HepG2 (cell line): ENCODE measurements around the gene PHB1. TPM values are rescaled to one million over a fixed set of nuclear protein-coding genes. Genes with fewer than 3 reads are reported as not detected.

Source experiments
- ATAC-seq: fragments of 200-7000 bp; cut with Tn5 transposase; 3 replicates; pipeline ENCODE4 v1.9.1; 2020; ENCODE audit warnings: mild to moderate bottlenecking, moderate library complexity
- Bru-seq: library from RNA; stranded (reverse); fragments of 400-500 nt; gene quantifications from one replicate; lab custom pipeline; 2021; lab: Mats Ljungman, UMichigan
- BruChase-seq, 2 experiments: library from RNA; stranded (reverse); fragments of 400-500 nt; gene quantifications; one replicate each; lab custom pipeline; 2021; lab: Mats Ljungman, UMichigan
- BruUV-seq: library from RNA; stranded (reverse); fragments of 400-500 nt; replicated peaks from 2 replicates; lab custom pipeline; 2021; lab: Mats Ljungman, UMichigan
- CTCF ChIA-PET: fragments of 300-600 bp; formaldehyde crosslinking; extraction: SDS; loops from one replicate; lab custom pipeline; 2021; ENCODE audit warnings: low total read pairs, inconsistent platforms, low intra/inter-chr PET ratio; lab: Yijun Ruan, JAX
- POLR2A ChIA-PET: fragments of 350-600 bp; sonication (Branson Sonifier 250); formaldehyde crosslinking; loops from one replicate; lab custom pipeline; 2020; ENCODE audit warnings: antibody characterized with exemption, inconsistent platforms; lab: Yijun Ruan, JAX
- DNase-seq: peaks from one replicate; pipeline ENCODE4 v3.0.0-alpha.2; 2015; ENCODE audit warnings: low spot score
- FAIRE-seq: peaks from 3 replicates; lab custom pipeline; 2011; peaks lifted over from hg19 to GRCh38; lab: Jason Lieb, UNC
- H2AFZ ChIP-seq: one replicate; pipeline ENCODE4 v1.6.1; 2011; ENCODE audit warnings: low read length, inconsistent platforms
- H3K27ac ChIP-seq: fragments of 300-600 bp; 3 replicates; pipeline ENCODE4 v1.8.0; 2011; ENCODE audit warnings: mixed run types, mild to moderate bottlenecking, mixed read lengths, low read length, inconsistent platforms; ENCODE audit not compliant: insufficient read depth; ENCODE audit errors: extremely low read length
- H3K27me3 ChIP-seq, 2 experiments: fragments of 200-600 bp in 1 of 2; 2 replicates in 1 of 2; 3 replicates in 1 of 2; pipeline versions ENCODE4 v1.6.0 to v1.8.0; 2011; ENCODE audit warnings: low read length in 2 of 2, mild to moderate bottlenecking in 2 of 2, moderate library complexity in 2 of 2, inconsistent platforms in 1 of 2; ENCODE audit not compliant: insufficient read depth in 2 of 2, control insufficient read depth in 1 of 2
- H3K36me3 ChIP-seq, 2 experiments: fragments of 200-600 bp in 1 of 2; replicated peaks in 1 of 2; 2 replicates in 1 of 2; 3 replicates in 1 of 2; pipeline versions ENCODE4 v1.5.1 to v1.8.0; 2011; ENCODE audit warnings: low read length in 2 of 2, inconsistent platforms in 1 of 2; ENCODE audit not compliant: insufficient read depth in 2 of 2, control insufficient read depth in 1 of 2
- H3K4me1 ChIP-seq: 2 replicates; pipeline ENCODE4 v1.5.1; 2012; ENCODE audit warnings: low read length, inconsistent platforms; ENCODE audit not compliant: insufficient read depth
- H3K4me2 ChIP-seq: 2 replicates; pipeline ENCODE4 v1.6.0; 2011; ENCODE audit warnings: low read depth, low read length, inconsistent platforms
- H3K4me3 ChIP-seq, 3 experiments: fragments of 200-600 bp in 1 of 3; sonication (generic), shearing (Covaris generic) in 1 of 3; replicated peaks in 1 of 3; 2 replicates each; pipeline ENCODE4 v1.5.1; 2011 to 2016; ENCODE audit warnings: low read length in 3 of 3, inconsistent platforms in 2 of 3, low read depth in 2 of 3, mild to moderate bottlenecking in 2 of 3, control low read depth in 1 of 3, mixed read lengths in 1 of 3; ENCODE audit not compliant: insufficient read depth in 1 of 3
- H3K79me2 ChIP-seq: one replicate; pipeline ENCODE4 v1.6.1; 2011; ENCODE audit warnings: low read length, inconsistent platforms; ENCODE audit not compliant: insufficient read depth
- H3K9ac ChIP-seq: 2 replicates; pipeline ENCODE4 v1.6.0; 2011; ENCODE audit warnings: mild to moderate bottlenecking, low read depth, low read length, inconsistent platforms; ENCODE audit not compliant: insufficient read depth
- H3K9me3 ChIP-seq: 2 replicates; pipeline ENCODE4 v1.5.1; 2012; ENCODE audit warnings: mild to moderate bottlenecking, low read length
- H4K20me1 ChIP-seq: 2 replicates; pipeline ENCODE4 v1.6.0; 2011; ENCODE audit warnings: inconsistent platforms, mild to moderate bottlenecking, low read length, moderate library complexity; ENCODE audit not compliant: insufficient read depth
- ATF7 ChIP-seq, 2 experiments: fragments of 450-650 bp in 1 of 2; sonication (generic) in 1 of 2; formaldehyde crosslinking in 1 of 2; IDR thresholded peaks; 2 replicates each; pipeline versions ENCODE4 v1.4.0 to v1.6.1; 2016 to 2020; ENCODE audit warnings: antibody characterized with exemption in 1 of 2, mild to moderate bottlenecking in 1 of 2, missing genetic modification reagents in 1 of 2
- CBX5 ChIP-seq: sonication (generic); formaldehyde crosslinking; IDR thresholded peaks from 2 replicates; pipeline ENCODE4 v1.4.0; 2020; ENCODE audit warnings: missing genetic modification reagents, borderline replicate concordance
- FOSL2 ChIP-seq: sonication (generic); formaldehyde crosslinking; IDR thresholded peaks from 2 replicates; pipeline ENCODE4 v1.4.0; 2020; ENCODE audit warnings: missing genetic modification reagents
- KDM2A ChIP-seq: sonication (generic); formaldehyde crosslinking; IDR thresholded peaks from 2 replicates; pipeline ENCODE4 v1.4.0; 2020; ENCODE audit warnings: low read depth, missing genetic modification reagents, borderline replicate concordance
- KLF13 ChIP-seq: sonication (generic); formaldehyde crosslinking; IDR thresholded peaks from 2 replicates; pipeline ENCODE4 v1.4.0; 2020; ENCODE audit warnings: mild to moderate bottlenecking, missing genetic modification reagents
- KLF6 ChIP-seq: IDR thresholded peaks from 2 replicates; pipeline ENCODE4 v1.8.0; 2016; ENCODE audit warnings: missing biosample characterization, missing genetic modification reagents
- MAFF ChIP-seq: IDR thresholded peaks from 2 replicates; pipeline ENCODE4 v1.6.1; 2011; ENCODE audit warnings: low read depth, low read length, improper control_type of control experiment
- MATR3 ChIP-seq: sonication (generic); formaldehyde crosslinking; IDR thresholded peaks from 2 replicates; pipeline ENCODE4 v1.4.0; 2020; ENCODE audit warnings: missing genetic modification reagents
- MTF1 ChIP-seq: sonication (generic); formaldehyde crosslinking; IDR thresholded peaks from 2 replicates; pipeline ENCODE4 v1.5.0; 2020; ENCODE audit warnings: missing genetic modification reagents
- RARA ChIP-seq: IDR thresholded peaks from 2 replicates; pipeline ENCODE4 v1.6.1; 2016; ENCODE audit warnings: missing genetic modification reagents, missing compliant biosample characterization
- SCMH1 ChIP-seq: sonication (generic); formaldehyde crosslinking; IDR thresholded peaks from 2 replicates; pipeline ENCODE4 v1.9.0; 2021; ENCODE audit warnings: missing genetic modification reagents, mild to moderate bottlenecking, borderline replicate concordance
- SETDB1 ChIP-seq: sonication (generic); formaldehyde crosslinking; IDR thresholded peaks from 2 replicates; pipeline ENCODE4 v1.5.1; 2020; ENCODE audit warnings: missing genetic modification reagents, mild to moderate bottlenecking, borderline replicate concordance
- TAF1 ChIP-seq: sonication (generic); formaldehyde crosslinking; IDR thresholded peaks from 2 replicates; pipeline ENCODE4 v1.4.0; 2020; ENCODE audit warnings: missing genetic modification reagents
- ZNF34 ChIP-seq: sonication (generic); formaldehyde crosslinking; IDR thresholded peaks from 2 replicates; pipeline ENCODE4 v1.4.0; 2020; ENCODE audit warnings: mild to moderate bottlenecking, missing genetic modification reagents, borderline replicate concordance
- ZSCAN25 ChIP-seq: sonication (generic); formaldehyde crosslinking; IDR thresholded peaks from 2 replicates; pipeline ENCODE4 v1.8.0; 2022; ENCODE audit warnings: mild to moderate bottlenecking, missing genetic modification reagents
- WGBS: methylation state at CpG from one replicate; pipeline ENCODE4 v1.1.6; 2017; ENCODE audit warnings: low lambda C conversion rate; 5-methylcytosine and 5-hydroxymethylcytosine counted together
- in situ Hi-C: cut with HindIII; loops from 2 replicates; pipeline ENCODE4 v1.10.0; 2017; ENCODE audit warnings: low pct_unique_long_range_greater_than_20kb; ENCODE audit not compliant: extremely low pct_ligation_motif_present
- intact Hi-C: fragments of 100-400 bp; cut with micrococcal nuclease; formaldehyde crosslinking; loops from one replicate; pipeline ENCODE4 v1.10.0; 2022; ENCODE audit not compliant: unreplicated experiment
- long read RNA-seq, 2 experiments: library from RNA in 1 of 2; library from polyadenylated mRNA in 1 of 2; stranded (forward) in 1 of 2; unstranded in 1 of 2; transcript quantifications; one replicate each; pipeline ENCODE4 v2.0.0, GENCODE V29; 2019 to 2022
- polyA minus RNA-seq, 3 experiments: library from RNA; depleted of rRNA, polyadenylated mRNA; stranded (reverse); fragments of >200 nt; gene quantifications; 2 replicates each; pipeline ENCODE4 v1.2.3, GENCODE V29; 2011; ENCODE audit warnings: low replicate concordance in 1 of 3
- polyA plus RNA-seq, 8 experiments: library from polyadenylated mRNA; depleted of rRNA in 3 of 8; stranded (reverse) in 7 of 8; unstranded in 1 of 8; fragments of >200 nt; fragmentation: Illumina TruSeq in 4 of 8; extraction: Trizol in 4 of 8; gene quantifications; 2 replicates each; pipeline versions ENCODE4 v1.2.1 to v1.2.3, GENCODE V29; 2011 to 2016; ENCODE audit warnings: low read depth in 4 of 8, missing spikeins in 1 of 8, mixed read lengths in 1 of 8; ENCODE audit not compliant: insufficient read depth in 1 of 8
- total RNA-seq, 5 experiments: library from RNA; depleted of rRNA; stranded (reverse); fragments of >200 nt; fragmentation: Illumina TruSeq; extraction: Trizol; gene quantifications; 2 replicates each; pipeline ENCODE4 v1.2.3, GENCODE V29; 2016; ENCODE audit warnings: low read depth in 1 of 5
- TF ChIP-seq, protein P1 (sequence below): IDR thresholded peaks from 2 replicates; pipeline ENCODE4 v1.6.1; 2016; ENCODE audit warnings: low read depth

The PHB1 gene
- total RNA-seq (2016; rRNA removed; fragmentation: Illumina TruSeq; extraction: Trizol) (515 and 623 TPM in 2 replicates), polyA plus RNA-seq (2011; rRNA removed) (688 and 721 TPM in 2 replicates), polyA minus RNA-seq (2011; rRNA and poly(A)+ RNA removed; ENCODE audit: low replicate concordance) (950 and 1,090 TPM in 2 replicates), Bru-seq, nascent RNA (percentile 86 among the genes with signal in this experiment), BruChase-seq, experiment 1, labeled RNA remaining after a 6-hour chase (percentile 93 among the genes with signal in this experiment), BruChase-seq, experiment 2, labeled RNA remaining after a 2-hour chase (percentile 89 among the genes with signal in this experiment)
- total RNA-seq (2016; cell fraction: cytosol; rRNA removed; fragmentation: Illumina TruSeq; extraction: Trizol; ENCODE audit: low read depth), result 133 and 145 TPM in 2 replicates
- total RNA-seq (2016; cell fraction: insoluble cytoplasmic fraction; rRNA removed; fragmentation: Illumina TruSeq; extraction: Trizol), result 510 and 641 TPM in 2 replicates
- 238 and 242 TPM in 2 replicates for total RNA-seq (2016; cell fraction: membrane; rRNA removed; fragmentation: Illumina TruSeq; extraction: Trizol)
- total RNA-seq (2016; cell fraction: nucleus; rRNA removed; fragmentation: Illumina TruSeq; extraction: Trizol), result 214 and 243 TPM in 2 replicates
- 568 and 609 TPM in 2 replicates for polyA plus RNA-seq (2011; cell fraction: cytosol; rRNA removed)
- polyA plus RNA-seq (2011; cell fraction: nucleus; rRNA removed), result 175 and 197 TPM in 2 replicates
- polyA plus RNA-seq (2012), result 461 and 478 TPM in 2 replicates
- polyA plus RNA-seq (2016; cell fraction: cytosol; fragmentation: Illumina TruSeq; extraction: Trizol; ENCODE audit: low read depth), result 175 and 189 TPM in 2 replicates
- 675 and 689 TPM in 2 replicates for polyA plus RNA-seq (2016; cell fraction: insoluble cytoplasmic fraction; fragmentation: Illumina TruSeq; extraction: Trizol; ENCODE audit: low read depth)
- 218 and 222 TPM in 2 replicates for polyA plus RNA-seq (2016; cell fraction: membrane; fragmentation: Illumina TruSeq; extraction: Trizol; ENCODE audit: low read depth)
- 412 and 415 TPM in 2 replicates for polyA plus RNA-seq (2016; cell fraction: nucleus; fragmentation: Illumina TruSeq; extraction: Trizol; ENCODE audit: insufficient read depth, low read depth)
- polyA minus RNA-seq (2011; cell fraction: cytosol; rRNA and poly(A)+ RNA removed), result 133 and 158 TPM in 2 replicates
- 74.5 and 93.1 TPM in 2 replicates for polyA minus RNA-seq (2011; cell fraction: nucleus; rRNA and poly(A)+ RNA removed)
- long read RNA-seq, experiment 1, transcript PHB-201 (7 exons, 1,832 nt), result major isoform, 590 of 747 reads
- long read RNA-seq, experiment 1, transcript PHB-214 (8 exons, 1,952 nt), result minor isoform, 22 of 747 reads
- long read RNA-seq, experiment 1, transcript PHB-215 (7 exons, 1,908 nt), result minor isoform, 17 of 747 reads
- long read RNA-seq, experiment 1, partial matches to known transcripts, result 90 of 747 reads
- long read RNA-seq, experiment 1, other reads (novel, unspliced or antisense), result 25 of 747 reads
- long read RNA-seq, experiment 2, transcript PHB-201 (7 exons, 1,832 nt), result major isoform, 492 of 835 reads
- long read RNA-seq, experiment 2, transcript PHB-215 (7 exons, 1,908 nt), result minor isoform, 14 of 835 reads
- long read RNA-seq, experiment 2, transcript PHB-214 (8 exons, 1,952 nt), result minor isoform, 12 of 835 reads
- long read RNA-seq, experiment 2, transcript PHB-211 (2 exons, 852 nt), result minor isoform, 12 of 835 reads
- long read RNA-seq, experiment 2, partial matches to known transcripts, result 216 of 835 reads
- long read RNA-seq, experiment 2, other reads (novel, unspliced or antisense), result 88 of 835 reads

DNA sequence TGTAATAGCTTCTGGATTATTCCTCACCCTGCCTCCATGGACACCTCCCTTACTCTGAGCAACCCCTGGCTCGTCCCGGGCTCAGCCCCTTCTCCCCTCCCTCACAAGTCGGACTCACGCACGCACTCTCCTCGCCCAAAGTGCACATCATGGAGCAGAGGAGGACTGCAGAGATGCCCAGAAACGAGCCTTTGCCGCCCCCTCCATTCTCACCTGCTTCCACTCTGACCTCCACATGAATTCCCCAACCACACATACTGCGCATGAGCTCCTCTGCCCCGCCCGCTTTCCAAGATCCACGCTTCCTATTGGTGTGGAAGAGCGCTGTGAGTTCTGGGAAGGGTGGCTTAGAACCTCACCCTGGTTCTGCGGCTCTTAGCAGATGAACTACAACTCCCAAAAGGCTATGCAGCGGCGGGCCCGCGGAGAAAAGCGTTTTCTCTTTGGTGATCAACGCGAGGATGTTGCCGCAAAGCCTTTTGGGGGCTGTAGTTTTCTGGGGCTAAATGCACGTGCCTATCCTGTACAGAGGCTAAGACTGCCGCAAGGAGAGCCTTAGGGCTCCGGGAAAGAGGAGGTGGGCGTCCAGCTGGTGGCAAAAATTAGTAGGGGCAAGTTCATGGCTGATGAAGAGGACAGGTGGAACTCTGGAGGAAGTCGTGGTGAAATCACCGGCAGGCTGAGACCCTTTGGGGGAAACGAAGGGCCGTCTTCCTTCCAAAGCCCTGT is at the start of gene PHB1:
Gene PHB1, minus strand, starts transcription at position 261 of the 729 bp plus-strand sequence. CDS start 1,618 bp downstream, outside the sequence.
- H3K79me2 ChIP-seq, result peaks cover 33% of the 10 kb centered on the region
- CTCF ChIA-PET, result no interaction called here
- H4K20me1 ChIP-seq, result no peaks in the 10 kb centered on the region
- peaks cover 19 to 33% of the 10 kb centered on the region in 2 experiments for H3K36me3 ChIP-seq
- DNase-seq, result peak; percentile 99
- H2AFZ ChIP-seq, result peak within 1 kb of the TSS; percentile 70
- no peaks in the 10 kb centered on the region; a peak in 1 of 5 replicates for H3K27me3 ChIP-seq
- peak within 1 kb of the TSS; percentile 95 for H3K4me2 ChIP-seq
- H3K27ac ChIP-seq, result peak within 1 kb of the TSS; percentile 63
- POLR2A ChIA-PET, result interaction anchor here (0.5 to 1.8 kb wide), 25 partner anchors 9 to 678 kb away, joined by 3 to 12 read pairs (median 4); partner anchors contain the start of genes ATP5MC1, FAM117A, KAT7 and SLC35B1
- H3K4me1 ChIP-seq, result peaks cover 55% of the 10 kb centered on the region
- H3K4me3 ChIP-seq, result peak within 1 kb of the TSS; percentile 87 to 94 (median 92)
- intact Hi-C loops (no loop called here), in situ Hi-C loops (loop anchor here (5.0 kb wide), 1 partner anchor 138 kb away; no protein-coding TSS in a partner anchor)
- under 1% methylated on average over 30 of the region's 30 CpGs for WGBS
- FAIRE-seq, result peak; percentile 98
- H3K9ac ChIP-seq, result peak within 1 kb of the TSS; percentile 86
- no TSS peak for BruUV-seq
- ATAC-seq, result peak; percentile 99
- no peaks in the 10 kb centered on the region for H3K9me3 ChIP-seq
- TF ChIP-seq CBX5 (peak; percentile 37; the same call in 1 of the 2 replicates), FOSL2 (CRISPR knock-in tag) (peak; percentile 13; the same call in 1 of the 2 replicates), MTF1 (CRISPR knock-in tag) (no peak), KDM2A (CRISPR knock-in tag) (peak; percentile 70), MAFF (no peak), ATF7 (IDR thresholded peaks at IDR 0.05) (no peak), ATF7 (CRISPR knock-in tag; IDR thresholded peaks at IDR 0.05) (peak; percentile 62; the same call in 1 of the 2 replicates), MATR3 (CRISPR knock-in tag) (no peak), ZNF34 (CRISPR knock-in tag) (0 out of 2 replicates have a peak, but pooled peaks have one; percentile 14), TAF1 (CRISPR knock-in tag) (peak; percentile 76; the same call in 1 of the 2 replicates), ZSCAN25 (CRISPR knock-in tag) (peak; percentile 28; the same call in 1 of the 2 replicates), KLF6 (CRISPR knock-in tag) (0 out of 2 replicates have a peak, but pooled peaks have one; percentile 22), SETDB1 (CRISPR knock-in tag) (no peak), RARA (CRISPR knock-in tag) (0 out of 2 replicates have a peak, but pooled peaks have one; percentile 25), KLF13 (no peak), SCMH1 (CRISPR knock-in tag) (no peak)
- TF ChIP-seq, protein P1, sequence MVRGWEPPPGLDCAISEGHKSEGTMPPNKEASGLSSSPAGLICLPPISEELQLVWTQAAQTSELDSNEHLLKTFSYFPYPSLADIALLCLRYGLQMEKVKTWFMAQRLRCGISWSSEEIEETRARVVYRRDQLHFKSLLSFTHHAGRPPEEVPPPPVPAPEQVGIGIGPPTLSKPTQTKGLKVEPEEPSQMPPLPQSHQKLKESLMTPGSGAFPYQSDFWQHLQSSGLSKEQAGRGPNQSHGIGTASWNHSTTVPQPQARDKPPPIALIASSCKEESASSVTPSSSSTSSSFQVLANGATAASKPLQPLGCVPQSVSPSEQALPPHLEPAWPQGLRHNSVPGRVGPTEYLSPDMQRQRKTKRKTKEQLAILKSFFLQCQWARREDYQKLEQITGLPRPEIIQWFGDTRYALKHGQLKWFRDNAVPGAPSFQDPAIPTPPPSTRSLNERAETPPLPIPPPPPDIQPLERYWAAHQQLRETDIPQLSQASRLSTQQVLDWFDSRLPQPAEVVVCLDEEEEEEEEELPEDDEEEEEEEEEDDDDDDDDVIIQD (CRISPR knock-in tag), result peak; percentile 65
